Measurements from ENCODE around the gene REXO4.
"Not testable (repeated sequence)": the region's sequence is repeated elsewhere in the genome, so short reads cannot be mapped to it uniquely, and the experiment has no call there.

REXO4 gene

GRCh38 chr9:133451865-133452264, 34.1 kb upstream of the REXO4 start:
- in situ Hi-C loops (cut with MboI; ENCODE audit: low sequenced_read_pairs) = not testable (repeated sequence)

GRCh38 chr9:133449760-133450159, 31.9 kb upstream of the REXO4 start:
- in situ Hi-C loops (cut with MboI; ENCODE audit: low sequenced_read_pairs) = no loop called here

DNA sequence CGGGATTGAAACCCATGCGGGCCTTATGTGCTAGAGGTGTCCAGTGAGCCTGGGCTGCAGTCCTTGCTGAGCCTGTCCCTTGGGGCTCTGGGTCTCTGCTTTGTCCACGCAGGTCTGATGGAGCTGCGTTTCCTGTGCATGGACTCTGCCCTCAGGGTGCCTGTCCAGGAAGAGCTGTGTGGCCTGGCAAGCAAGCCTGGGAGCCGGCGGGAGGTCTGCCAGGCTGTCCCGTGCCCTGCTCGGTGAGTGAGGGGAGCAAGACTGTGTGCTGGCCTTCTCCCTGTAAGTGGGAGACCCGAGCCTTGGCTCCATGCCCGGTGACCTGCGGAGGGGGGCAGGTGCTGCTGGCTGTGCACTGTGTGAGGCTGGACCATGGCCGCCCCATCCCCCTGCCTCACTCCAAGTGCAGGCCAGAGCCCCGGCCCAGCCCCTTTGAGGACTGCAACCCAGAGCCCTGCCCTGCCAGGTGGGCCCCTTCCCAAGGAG, 30.7 kb upstream of the REXO4 start:
- in situ Hi-C loops (cut with MboI; ENCODE audit: low sequenced_read_pairs) = no loop called here

DNA sequence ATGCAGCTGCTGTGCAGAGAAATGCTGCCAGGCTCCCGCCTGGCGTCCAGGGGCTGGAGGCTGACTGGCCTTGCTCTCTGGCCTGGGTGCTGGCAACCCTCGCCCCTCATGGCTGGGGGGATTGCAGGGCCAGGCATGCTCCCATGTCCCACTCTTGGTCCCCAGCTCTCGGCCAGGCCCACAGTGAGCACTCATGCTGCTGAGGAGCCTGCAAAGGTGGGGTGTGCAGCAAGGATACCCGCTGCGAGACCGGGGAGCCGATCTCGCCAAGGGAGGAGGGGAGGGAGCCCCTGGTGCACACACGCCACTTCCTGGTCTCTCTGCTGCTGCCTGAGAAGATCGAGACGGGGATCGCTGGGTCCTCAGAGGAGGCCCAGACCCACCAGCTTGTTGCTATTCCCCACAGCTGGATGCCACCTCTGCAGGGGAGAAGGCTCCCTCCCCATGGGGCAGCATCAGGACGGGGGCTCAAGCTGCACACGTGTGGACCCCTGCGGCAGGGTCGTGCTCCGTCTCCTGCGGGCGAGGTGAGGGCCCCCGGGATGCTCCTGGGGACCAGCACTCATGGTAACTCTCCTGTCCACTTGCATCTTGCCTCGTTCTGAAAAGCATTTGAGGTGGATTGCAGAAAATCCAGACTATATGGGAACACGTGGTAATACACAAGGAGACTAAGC, 27.6 kb upstream of the REXO4 start:
- in situ Hi-C loops (cut with MboI; ENCODE audit: low sequenced_read_pairs) = no loop called here

GRCh38 chr9:133443982-133444381, 26.2 kb upstream of the REXO4 start:
- in situ Hi-C loops (cut with MboI; ENCODE audit: low sequenced_read_pairs) = no loop called here

DNA sequence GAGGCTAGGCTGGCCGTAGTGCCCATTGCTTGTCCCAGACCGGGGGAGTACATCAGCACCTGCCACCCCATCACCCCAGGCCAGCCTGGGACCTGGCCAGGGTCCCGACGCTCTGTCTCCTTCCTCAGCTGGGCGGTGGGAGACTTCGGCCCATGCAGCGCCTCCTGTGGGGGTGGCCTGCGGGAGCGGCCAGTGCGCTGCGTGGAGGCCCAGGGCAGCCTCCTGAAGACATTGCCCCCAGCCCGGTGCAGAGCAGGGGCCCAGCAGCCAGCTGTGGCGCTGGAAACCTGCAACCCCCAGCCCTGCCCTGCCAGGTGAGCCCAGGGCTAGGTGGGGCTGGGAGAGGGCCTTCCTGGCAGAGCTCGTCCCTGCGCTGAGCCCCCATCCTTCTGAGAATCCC, 25.4 kb upstream of the REXO4 start:
- in situ Hi-C loops (cut with MboI; ENCODE audit: low sequenced_read_pairs) = no loop called here

DNA sequence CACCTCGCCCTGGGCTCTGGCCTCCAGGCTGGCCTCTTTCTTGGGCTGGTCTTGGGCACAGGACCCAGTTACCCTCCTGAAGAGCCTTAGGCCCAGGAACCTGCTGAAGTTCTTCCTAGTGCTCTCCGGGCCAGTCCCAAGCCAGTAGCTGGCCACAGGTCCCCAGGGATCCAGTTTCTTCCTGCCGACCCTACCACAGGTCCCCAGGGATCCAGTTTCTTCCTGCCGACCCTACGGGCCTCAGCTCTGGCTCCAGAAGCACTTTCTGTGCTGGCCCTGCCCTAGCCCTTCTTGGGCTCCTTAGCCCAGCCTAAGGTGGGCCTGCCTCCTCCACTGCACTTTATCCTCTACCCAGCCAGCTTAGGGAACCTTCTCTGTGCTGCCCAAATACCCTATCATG, 23.8 kb upstream of the REXO4 start:
- in situ Hi-C loops (cut with MboI; ENCODE audit: low sequenced_read_pairs) = no loop called here

DNA sequence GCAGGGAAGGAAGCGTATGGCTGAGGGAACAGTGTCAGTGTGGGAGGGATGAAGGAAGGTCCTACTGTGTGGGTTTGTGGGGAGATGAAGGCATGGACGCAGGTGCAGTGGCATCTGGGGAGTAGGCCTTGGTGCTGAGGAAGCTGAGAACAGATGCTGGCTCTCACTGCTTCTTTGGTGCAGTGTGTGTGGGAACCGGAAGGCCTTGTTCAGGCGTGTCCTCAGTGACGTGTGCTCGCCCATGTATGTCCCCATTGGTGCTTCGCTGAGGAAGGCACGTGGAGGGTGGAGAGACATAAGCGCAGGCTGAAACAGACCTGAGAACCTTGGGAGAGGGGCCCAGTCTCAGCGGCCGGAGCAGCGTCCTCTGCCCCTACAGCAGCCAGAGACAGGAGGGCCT, 23.1 kb upstream of the REXO4 start:
- in situ Hi-C loops (cut with MboI; ENCODE audit: low sequenced_read_pairs) = no loop called here

- in situ Hi-C loops (cut with MboI; ENCODE audit: low sequenced_read_pairs) = no loop called here
Measured at GRCh38 chr9:133439337-133439736, 21.5 kb upstream of the REXO4 start.

- in situ Hi-C loops (cut with MboI; ENCODE audit: low sequenced_read_pairs) = no loop called here
Measured at GRCh38 chr9:133437753-133438531, 20.1 kb upstream of the REXO4 start.

DNA sequence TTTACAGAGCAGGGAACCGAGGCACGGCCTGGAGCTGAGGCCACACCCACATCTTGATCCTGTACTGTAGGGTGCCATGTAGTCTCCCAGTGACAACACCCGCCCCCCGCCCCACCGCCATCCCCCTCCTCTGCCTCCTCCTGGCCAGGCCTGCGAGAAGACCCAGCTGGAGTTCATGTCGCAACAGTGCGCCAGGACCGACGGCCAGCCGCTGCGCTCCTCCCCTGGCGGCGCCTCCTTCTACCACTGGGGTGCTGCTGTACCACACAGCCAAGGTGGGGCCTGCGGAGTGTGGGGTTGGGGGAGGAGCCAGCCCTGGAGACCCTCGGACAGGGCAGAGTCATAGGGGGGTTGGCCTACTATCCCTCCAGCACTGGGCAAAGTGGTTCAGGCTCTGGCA, 18.9 kb upstream of the REXO4 start:
- in situ Hi-C loops (cut with MboI; ENCODE audit: low sequenced_read_pairs) = no loop called here

GRCh38 chr9:133433351-133433843, 15.6 kb upstream of the REXO4 start:
- in situ Hi-C loops (cut with MboI; ENCODE audit: low sequenced_read_pairs) = no loop called here

DNA sequence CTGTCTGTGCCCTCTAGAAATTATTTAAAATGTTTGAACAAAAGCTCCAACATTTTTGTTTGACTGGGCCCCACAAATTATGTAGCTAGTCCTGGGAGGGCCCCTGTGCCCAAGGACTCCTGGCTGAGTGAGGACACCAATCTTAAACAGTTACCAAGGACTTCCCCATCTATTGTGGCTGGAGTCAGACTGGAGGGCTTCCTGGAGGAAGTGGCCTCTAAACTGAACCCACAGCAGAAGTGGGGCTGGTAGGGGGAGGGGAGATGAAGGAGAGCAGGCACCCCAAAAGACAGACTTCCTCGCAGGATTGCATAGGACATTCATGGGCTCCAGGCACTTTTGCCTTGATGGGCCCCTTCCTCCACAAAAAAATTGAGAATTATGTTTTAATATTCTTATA, 12.4 kb upstream of the REXO4 start:
- in situ Hi-C loops (cut with MboI; ENCODE audit: low sequenced_read_pairs) = no loop called here

DNA sequence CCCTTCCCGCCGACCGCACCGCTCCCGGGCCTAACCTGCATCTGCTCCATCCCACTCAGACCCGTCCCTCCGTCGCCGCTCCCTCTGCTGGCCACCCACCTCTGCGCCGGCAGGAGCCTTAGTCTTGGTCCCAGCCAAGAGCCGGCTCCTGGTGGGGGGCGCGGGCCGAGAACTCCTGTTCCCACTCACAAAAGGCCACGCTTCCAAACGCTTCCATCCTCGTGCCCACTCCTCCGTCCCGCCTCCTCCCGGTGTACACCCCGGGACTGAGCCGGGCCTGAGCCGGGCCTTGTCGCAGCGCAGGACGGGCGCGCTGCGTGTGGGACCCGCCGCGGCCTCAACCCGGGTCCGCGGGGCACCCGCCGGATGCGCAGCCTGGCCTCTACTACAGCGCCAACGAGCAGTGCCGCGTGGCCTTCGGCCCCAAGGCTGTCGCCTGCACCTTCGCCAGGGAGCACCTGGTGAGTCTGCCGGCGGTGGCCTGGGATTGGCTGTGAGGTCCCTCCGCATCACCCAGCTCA, 11.9 kb upstream of the REXO4 start:
- in situ Hi-C loops (cut with MboI; ENCODE audit: low sequenced_read_pairs) = no loop called here

- in situ Hi-C loops (cut with MboI; ENCODE audit: low sequenced_read_pairs) = no loop called here
Measured at GRCh38 chr9:133429214-133429613, 11.4 kb upstream of the REXO4 start.

GRCh38 chr9:133428617-133429101, 10.8 kb upstream of the REXO4 start:
- in situ Hi-C loops (cut with MboI; ENCODE audit: low sequenced_read_pairs) = no loop called here

- in situ Hi-C loops (cut with MboI; ENCODE audit: low sequenced_read_pairs) = no loop called here
Measured at GRCh38 chr9:133427658-133428348, 10.0 kb upstream of the REXO4 start.

DNA sequence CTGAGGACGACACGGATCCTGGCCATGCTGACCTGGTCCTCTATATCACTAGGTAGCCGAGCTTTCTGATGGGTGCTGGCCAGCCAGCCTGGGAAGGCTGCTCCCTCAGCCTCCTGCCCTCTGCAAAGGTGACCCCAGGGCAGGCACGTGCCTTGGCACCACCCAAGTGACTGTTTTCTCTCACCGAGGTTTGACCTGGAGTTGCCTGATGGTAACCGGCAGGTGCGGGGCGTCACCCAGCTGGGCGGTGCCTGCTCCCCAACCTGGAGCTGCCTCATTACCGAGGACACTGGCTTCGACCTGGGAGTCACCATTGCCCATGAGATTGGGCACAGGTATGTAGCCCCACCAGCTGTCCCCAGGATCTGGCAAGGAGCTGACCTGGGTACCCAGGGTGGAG, 8.2 kb upstream of the REXO4 start:
- in situ Hi-C loops (cut with MboI; ENCODE audit: low sequenced_read_pairs) = no loop called here

DNA sequence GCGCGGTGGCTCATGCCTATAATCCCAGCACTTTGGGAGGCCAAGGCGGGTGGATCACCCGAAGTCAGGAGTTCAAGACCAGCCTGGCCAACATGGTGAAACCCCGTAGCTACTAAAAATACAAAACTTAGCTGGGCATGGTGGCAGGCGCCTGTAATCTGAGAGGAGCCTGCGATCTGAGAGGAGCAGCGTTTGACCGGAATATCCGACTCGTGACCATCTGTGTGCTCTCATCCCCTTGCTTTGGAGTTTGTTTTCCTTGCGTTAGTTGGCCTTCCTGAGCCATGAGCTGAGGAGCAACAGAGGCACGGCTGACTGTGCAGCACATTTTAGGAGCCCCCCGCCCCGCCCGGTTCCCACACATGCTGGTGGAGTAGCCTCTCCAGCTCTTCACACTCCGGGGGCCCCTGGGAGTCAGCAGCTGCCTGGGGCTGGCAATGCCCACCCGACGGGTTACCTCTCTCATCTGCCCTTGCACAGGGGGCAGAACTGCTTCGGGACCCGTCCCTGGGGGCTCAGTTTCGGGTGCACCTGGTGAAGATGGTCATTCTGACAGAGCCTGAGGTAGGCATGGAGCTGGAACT, 7.3 kb upstream of the REXO4 start:
- in situ Hi-C loops (cut with MboI; ENCODE audit: low sequenced_read_pairs) = no loop called here

- in situ Hi-C loops (cut with MboI; ENCODE audit: low sequenced_read_pairs) = no loop called here
Measured at GRCh38 chr9:133424187-133424586, 6.4 kb upstream of the REXO4 start.

DNA sequence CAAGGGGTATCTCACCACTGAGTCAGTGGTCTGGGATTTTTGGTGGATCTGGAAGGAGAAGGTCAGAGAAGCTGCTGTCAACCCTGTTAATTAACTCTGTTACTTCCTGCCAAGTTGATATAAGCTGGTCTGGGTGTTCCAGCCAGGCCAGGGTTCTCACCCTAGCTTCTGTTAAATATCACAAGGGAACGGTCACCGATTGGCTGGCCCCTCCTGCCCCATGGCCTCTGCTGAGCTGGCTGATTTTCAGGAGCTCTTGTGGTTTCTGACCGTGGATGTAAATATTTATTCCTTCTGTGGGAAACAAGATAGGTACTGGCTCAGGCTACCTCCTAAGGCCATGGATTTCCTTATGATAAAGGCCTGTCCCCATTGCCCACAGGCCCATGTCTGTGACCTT, 5.4 kb upstream of the REXO4 start:
- in situ Hi-C loops (cut with MboI; ENCODE audit: low sequenced_read_pairs) = no loop called here

Data from HL-60/S4 (cell line).